Lung (tissue), 12 donors: ENCODE measurements around the gene PASK. TPM values are rescaled to one million over a fixed set of nuclear protein-coding genes. Genes with fewer than 3 reads are reported as not detected.

Experiments used
- ATAC-seq: fragments of 200-7000 bp; cut with Tn5 transposase; one replicate; pipeline ENCODE4 v1.9.1; 2020; ENCODE audit warnings: moderate number of reproducible peaks; ENCODE audit not compliant: insufficient read depth, low FRiP score
- DNase-seq, 3 donors: peaks; one replicate each; pipeline ENCODE4 v3.0.0-alpha.2; 2013 to 2017
- H3K27ac ChIP-seq, 2 donors: one replicate each; pipeline ENCODE4 v1.5.1; 2013; ENCODE audit warnings: mild to moderate bottlenecking in 2 of 2, moderate library complexity in 2 of 2, control low read depth in 1 of 2, inconsistent platforms in 1 of 2, low read depth in 1 of 2, low read length in 1 of 2
- H3K27me3 ChIP-seq, 3 donors: one replicate each; pipeline ENCODE4 v1.5.1; 2013; ENCODE audit warnings: low read length in 2 of 3; ENCODE audit not compliant: control insufficient read depth in 3 of 3, insufficient read depth in 3 of 3
- H3K36me3 ChIP-seq, 4 donors: one replicate each; pipeline ENCODE4 v1.5.1; 2013; ENCODE audit warnings: low read length in 4 of 4, mild to moderate bottlenecking in 1 of 4, moderate library complexity in 1 of 4; ENCODE audit not compliant: control insufficient read depth in 4 of 4, insufficient read depth in 4 of 4
- H3K4me1 ChIP-seq, 5 donors: one replicate each; pipeline ENCODE4 v1.5.1; 2013; ENCODE audit warnings: low read length in 5 of 5, mild to moderate bottlenecking in 2 of 5, moderate library complexity in 1 of 5; ENCODE audit not compliant: control insufficient read depth in 5 of 5, insufficient read depth in 5 of 5
- H3K4me3 ChIP-seq: one replicate; pipeline ENCODE4 v1.5.1; 2013; ENCODE audit warnings: mild to moderate bottlenecking, control low read depth, moderate library complexity
- H3K9ac ChIP-seq, 2 donors: one replicate each; pipeline ENCODE4 v1.5.1; 2013; ENCODE audit warnings: low read length in 2 of 2, control low read depth in 1 of 2; ENCODE audit not compliant: insufficient read depth in 1 of 2
- H3K9me3 ChIP-seq, 4 donors: one replicate each; pipeline ENCODE4 v1.5.1; 2013; ENCODE audit warnings: low read length in 3 of 4, mild to moderate bottlenecking in 1 of 4, moderate library complexity in 1 of 4; ENCODE audit not compliant: control insufficient read depth in 4 of 4, insufficient read depth in 3 of 4
- WGBS, 2 donors: extraction: QIAGEN DNeasy Blood & Tissue Kit; methylation state at CpG; one replicate each; pipeline ENCODE4 v1.1.7; 2013; 5-methylcytosine and 5-hydroxymethylcytosine counted together
- polyA plus RNA-seq, 2 donors: library from polyadenylated mRNA; stranded (reverse); fragments of 200-250 nt; gene quantifications; one replicate each; pipeline ENCODE4 v1.2.1, GENCODE V29; 2013
- total RNA-seq, 2 donors: library from RNA; depleted of rRNA in 1 of 2; stranded (reverse); fragments of >200 nt in 1 of 2; gene quantifications; one replicate each; pipeline ENCODE4 v1.2.1, GENCODE V29; 2014 to 2021
- TF ChIP-seq, protein P1 (sequence below): IDR thresholded peaks from 2 replicates; pipeline ENCODE4 v1.5.1; 2012; ENCODE audit warnings: mild to moderate bottlenecking; ENCODE audit errors: control extremely low read depth, extremely low read depth
- donor health status: control.
- donor health status: control.
- donor health status: Bipolar disorder and iron deficiency.
- donor health status: healthy.
- donor health status: DM: yes; HTN: yes; CAD: no.

The PASK gene
- total and polyA plus RNA-seq, 4 donors = 3.5 to 21.8 (median 13.2) TPM

- TF ChIP-seq, protein P1, sequence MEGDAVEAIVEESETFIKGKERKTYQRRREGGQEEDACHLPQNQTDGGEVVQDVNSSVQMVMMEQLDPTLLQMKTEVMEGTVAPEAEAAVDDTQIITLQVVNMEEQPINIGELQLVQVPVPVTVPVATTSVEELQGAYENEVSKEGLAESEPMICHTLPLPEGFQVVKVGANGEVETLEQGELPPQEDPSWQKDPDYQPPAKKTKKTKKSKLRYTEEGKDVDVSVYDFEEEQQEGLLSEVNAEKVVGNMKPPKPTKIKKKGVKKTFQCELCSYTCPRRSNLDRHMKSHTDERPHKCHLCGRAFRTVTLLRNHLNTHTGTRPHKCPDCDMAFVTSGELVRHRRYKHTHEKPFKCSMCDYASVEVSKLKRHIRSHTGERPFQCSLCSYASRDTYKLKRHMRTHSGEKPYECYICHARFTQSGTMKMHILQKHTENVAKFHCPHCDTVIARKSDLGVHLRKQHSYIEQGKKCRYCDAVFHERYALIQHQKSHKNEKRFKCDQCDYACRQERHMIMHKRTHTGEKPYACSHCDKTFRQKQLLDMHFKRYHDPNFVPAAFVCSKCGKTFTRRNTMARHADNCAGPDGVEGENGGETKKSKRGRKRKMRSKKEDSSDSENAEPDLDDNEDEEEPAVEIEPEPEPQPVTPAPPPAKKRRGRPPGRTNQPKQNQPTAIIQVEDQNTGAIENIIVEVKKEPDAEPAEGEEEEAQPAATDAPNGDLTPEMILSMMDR = no peak
- 94 to 96% methylated on average over 6 of the region's 6 CpGs for WGBS, 2 donors
- no peak for ATAC-seq
- H3K36me3 ChIP-seq = peaks cover 0 to 16% (median 8%) of the 10 kb centered on the region in 4 donors
- no peaks in the 10 kb centered on the region for H3K9me3 ChIP-seq
- H3K4me1 ChIP-seq = no peaks in the 10 kb centered on the region
- H3K27ac ChIP-seq = no peak overlapping the region
- no peak for DNase-seq
- no peak overlapping the region for H3K4me3 ChIP-seq
- H3K27me3 ChIP-seq = no peaks in the 10 kb centered on the region
- H3K9ac ChIP-seq = no peak overlapping the region
Observed at GRCh38 chr2:241142063-241142462, 7.2 kb downstream of the PASK start.

DNA sequence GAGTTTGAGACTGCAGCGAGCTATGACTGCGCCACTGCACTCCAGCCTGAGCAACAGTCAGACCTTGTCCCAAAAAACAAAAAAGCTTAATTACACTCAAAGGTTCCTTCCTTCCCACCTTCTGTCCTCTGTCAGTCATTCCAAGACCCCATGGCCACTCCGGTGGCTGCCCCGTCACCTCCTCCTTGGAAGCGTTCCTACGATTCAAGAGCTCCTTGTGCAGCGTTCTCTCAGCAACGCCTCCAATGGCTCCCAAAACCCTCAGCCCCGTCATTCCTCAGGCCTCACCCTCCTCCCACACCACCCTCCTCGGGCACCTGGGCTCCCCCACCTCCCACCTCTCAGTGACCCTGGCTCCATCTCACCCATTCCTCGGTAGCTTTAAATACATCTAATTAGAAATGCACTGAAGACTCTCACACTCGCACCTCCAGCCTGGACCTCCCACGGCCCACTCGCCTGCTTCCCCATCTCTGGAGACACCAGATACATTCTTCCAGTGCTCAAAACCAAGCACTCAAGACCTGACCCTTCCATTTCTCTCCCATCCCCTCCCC, 8.0 kb downstream of the PASK start:
- H3K36me3 ChIP-seq = peaks cover 0 to 22% (median 8%) of the 10 kb centered on the region in 4 donors
- DNase-seq = no peak
- TF ChIP-seq, protein P1 = no peak
- no peaks in the 10 kb centered on the region for H3K27me3 ChIP-seq
- H3K4me1 ChIP-seq = peaks cover 0 to 2% (median 0%) of the 10 kb centered on the region in 5 donors
- H3K27ac ChIP-seq = no peak overlapping the region
- no peak overlapping the region for H3K4me3 ChIP-seq
- no peak for ATAC-seq
- no peaks in the 10 kb centered on the region for H3K9me3 ChIP-seq
- 94 to 95% methylated on average over 14 of the region's 14 CpGs for WGBS, 2 donors
- no peak overlapping the region for H3K9ac ChIP-seq

- no peak overlapping the region for H3K27ac ChIP-seq
- ATAC-seq = no peak
- TF ChIP-seq, protein P1 = no peak
- WGBS, 2 donors = 96 to 98% methylated on average over 10 of the region's 10 CpGs
- DNase-seq = no peak
- H3K9me3 ChIP-seq = no peaks in the 10 kb centered on the region
- H3K9ac ChIP-seq = no peak overlapping the region
- H3K4me3 ChIP-seq = no peak overlapping the region
- peaks cover 0 to 8% (median 3%) of the 10 kb centered on the region in 5 donors for H3K4me1 ChIP-seq
- H3K36me3 ChIP-seq = peaks cover 0 to 24% (median 8%) of the 10 kb centered on the region in 4 donors
- H3K27me3 ChIP-seq = no peaks in the 10 kb centered on the region
Observed at GRCh38 chr2:241140445-241140840, 8.8 kb downstream of the PASK start.
